ENCODE data around the gene APOB.

Gene APOB

DNA sequence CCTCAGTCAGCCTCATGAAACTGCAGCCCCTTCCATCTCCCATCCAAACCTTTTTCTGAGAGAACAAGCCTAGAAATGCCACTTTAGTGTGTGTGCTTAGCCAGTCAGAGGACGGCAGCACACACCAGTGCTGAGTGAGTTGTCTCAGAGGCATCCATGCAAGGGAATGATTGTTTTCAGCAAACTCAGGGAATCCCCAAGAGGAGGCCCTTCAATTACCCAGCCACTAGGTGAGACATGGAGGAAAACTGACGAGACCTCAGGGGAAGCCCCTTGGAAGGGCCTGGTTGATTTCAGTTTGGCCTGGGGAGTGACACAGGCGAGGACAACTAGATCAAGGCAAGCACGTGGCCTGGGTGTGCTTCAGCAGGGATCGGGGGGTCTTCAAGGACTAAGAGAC lies 49.7 kb downstream of the APOB start:
- TF ChIP-seq TAF1 (IDR thresholded peaks at IDR 0.05; ENCODE audit: borderline replicate concordance, insufficient read depth, low read length) (no peak), POLR2AphosphoS5 (IDR thresholded peaks at IDR 0.05; ENCODE audit: low read depth, low read length) (no peak), FOXP2 (optimal IDR thresholded peaks at IDR 0.05; ENCODE audit: borderline replicate concordance, extremely low read depth, extremely low read length, insufficient read depth) (no peak), SIN3A (IDR thresholded peaks at IDR 0.05; ENCODE audit: borderline replicate concordance, insufficient read depth, low read length) (no peak)
- TF ChIP-seq, protein P1, sequence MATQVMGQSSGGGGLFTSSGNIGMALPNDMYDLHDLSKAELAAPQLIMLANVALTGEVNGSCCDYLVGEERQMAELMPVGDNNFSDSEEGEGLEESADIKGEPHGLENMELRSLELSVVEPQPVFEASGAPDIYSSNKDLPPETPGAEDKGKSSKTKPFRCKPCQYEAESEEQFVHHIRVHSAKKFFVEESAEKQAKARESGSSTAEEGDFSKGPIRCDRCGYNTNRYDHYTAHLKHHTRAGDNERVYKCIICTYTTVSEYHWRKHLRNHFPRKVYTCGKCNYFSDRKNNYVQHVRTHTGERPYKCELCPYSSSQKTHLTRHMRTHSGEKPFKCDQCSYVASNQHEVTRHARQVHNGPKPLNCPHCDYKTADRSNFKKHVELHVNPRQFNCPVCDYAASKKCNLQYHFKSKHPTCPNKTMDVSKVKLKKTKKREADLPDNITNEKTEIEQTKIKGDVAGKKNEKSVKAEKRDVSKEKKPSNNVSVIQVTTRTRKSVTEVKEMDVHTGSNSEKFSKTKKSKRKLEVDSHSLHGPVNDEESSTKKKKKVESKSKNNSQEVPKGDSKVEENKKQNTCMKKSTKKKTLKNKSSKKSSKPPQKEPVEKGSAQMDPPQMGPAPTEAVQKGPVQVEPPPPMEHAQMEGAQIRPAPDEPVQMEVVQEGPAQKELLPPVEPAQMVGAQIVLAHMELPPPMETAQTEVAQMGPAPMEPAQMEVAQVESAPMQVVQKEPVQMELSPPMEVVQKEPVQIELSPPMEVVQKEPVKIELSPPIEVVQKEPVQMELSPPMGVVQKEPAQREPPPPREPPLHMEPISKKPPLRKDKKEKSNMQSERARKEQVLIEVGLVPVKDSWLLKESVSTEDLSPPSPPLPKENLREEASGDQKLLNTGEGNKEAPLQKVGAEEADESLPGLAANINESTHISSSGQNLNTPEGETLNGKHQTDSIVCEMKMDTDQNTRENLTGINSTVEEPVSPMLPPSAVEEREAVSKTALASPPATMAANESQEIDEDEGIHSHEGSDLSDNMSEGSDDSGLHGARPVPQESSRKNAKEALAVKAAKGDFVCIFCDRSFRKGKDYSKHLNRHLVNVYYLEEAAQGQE (IDR thresholded peaks at IDR 0.05; ENCODE audit: insufficient read depth in 1 of 2, low read depth in 2 of 2, low read length in 2 of 2) = no peak

DNA sequence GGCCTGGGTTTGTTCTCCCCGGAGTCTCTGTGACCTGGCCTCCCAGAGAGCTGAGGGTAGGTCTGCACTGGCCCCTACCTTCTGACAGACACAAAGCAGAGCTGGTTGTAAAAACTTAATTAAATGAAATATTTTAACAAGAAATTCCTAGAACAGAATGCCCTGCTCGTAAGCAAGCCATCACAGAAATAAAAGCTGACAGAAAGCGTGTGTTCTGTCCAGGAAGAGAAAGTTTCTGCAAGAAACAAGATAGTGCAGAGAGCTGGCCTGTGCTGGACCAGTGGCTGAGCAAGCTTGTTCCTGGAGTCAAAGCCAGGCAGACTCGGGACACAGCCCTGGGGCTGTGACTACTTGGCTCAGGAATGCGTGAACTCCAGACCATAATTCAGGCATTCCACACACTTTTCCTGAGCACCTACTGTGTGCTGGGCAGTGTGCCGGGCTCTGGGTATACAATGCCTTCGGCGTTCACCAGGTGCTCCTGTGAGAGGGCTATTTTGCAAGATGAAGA lies 51.6 kb downstream of the APOB start:
- no peak for TF ChIP-seq TAF1 (IDR thresholded peaks at IDR 0.05; ENCODE audit: borderline replicate concordance, insufficient read depth, low read length)
- TF ChIP-seq SIN3A (IDR thresholded peaks at IDR 0.05; ENCODE audit: borderline replicate concordance, insufficient read depth, low read length) = no peak
- no peak for TF ChIP-seq FOXP2 (optimal IDR thresholded peaks at IDR 0.05; ENCODE audit: borderline replicate concordance, extremely low read depth, extremely low read length, insufficient read depth)
- no peak for TF ChIP-seq POLR2AphosphoS5 (IDR thresholded peaks at IDR 0.05; ENCODE audit: low read depth, low read length)
- TF ChIP-seq, protein P1 (IDR thresholded peaks at IDR 0.05; ENCODE audit: insufficient read depth in 1 of 2, low read depth in 2 of 2, low read length in 2 of 2) = no peak

DNA sequence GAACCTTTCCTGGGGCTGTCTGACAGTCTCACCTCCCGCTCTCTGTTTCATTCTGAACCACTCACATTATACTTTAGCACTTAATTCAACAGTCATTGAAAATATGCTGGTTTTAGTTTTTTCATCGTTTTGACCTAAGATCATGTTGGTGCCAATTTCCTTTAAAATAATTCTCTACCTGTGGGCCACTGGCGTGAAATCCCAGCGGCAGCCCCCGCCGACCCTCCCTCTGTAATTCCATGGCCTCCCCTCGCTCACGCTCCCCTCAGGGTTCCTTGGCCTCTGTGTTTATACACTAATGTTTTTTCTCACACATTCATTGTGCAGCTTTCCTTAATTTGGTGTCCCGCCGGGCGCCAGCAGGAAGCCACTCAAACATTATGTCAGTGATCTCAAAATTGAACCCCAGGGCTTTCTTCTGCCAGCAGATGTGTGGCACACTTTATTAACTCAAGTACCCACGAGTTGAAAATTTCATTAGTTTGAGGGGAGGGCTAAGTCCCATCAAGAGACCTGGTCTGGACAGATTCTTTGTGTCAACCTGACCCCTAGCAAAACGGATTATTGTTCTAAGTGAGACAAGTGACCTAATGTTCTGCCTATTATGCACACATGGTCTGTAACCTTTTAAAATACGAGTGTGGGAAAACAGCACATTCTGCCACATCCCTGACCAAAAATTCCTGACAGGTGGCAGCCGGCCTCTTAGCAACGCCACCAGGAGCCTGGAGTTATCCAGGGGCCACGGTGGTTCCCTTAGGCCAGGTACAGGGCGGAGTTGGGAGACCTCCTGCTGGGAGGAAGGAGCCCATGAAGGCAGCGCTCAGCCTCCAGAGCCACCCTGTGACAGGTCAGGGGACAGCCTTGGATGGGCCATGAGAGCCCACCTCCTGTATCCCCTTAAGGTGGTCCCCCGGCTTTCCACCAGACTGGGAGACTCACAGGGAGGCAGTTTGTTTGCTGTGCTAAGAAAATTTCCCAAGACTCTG lies 53.1 kb downstream of the APOB start:
- TF ChIP-seq, protein P1 (IDR thresholded peaks at IDR 0.05; ENCODE audit: insufficient read depth in 1 of 2, low read depth in 2 of 2, low read length in 2 of 2) = no peak
- TF ChIP-seq FOXP2 (optimal IDR thresholded peaks at IDR 0.05; ENCODE audit: borderline replicate concordance, extremely low read depth, extremely low read length, insufficient read depth) (no peak), SIN3A (IDR thresholded peaks at IDR 0.05; ENCODE audit: borderline replicate concordance, insufficient read depth, low read length) (no peak), POLR2AphosphoS5 (IDR thresholded peaks at IDR 0.05; ENCODE audit: low read depth, low read length) (no peak), TAF1 (IDR thresholded peaks at IDR 0.05; ENCODE audit: borderline replicate concordance, insufficient read depth, low read length) (no peak)

DNA sequence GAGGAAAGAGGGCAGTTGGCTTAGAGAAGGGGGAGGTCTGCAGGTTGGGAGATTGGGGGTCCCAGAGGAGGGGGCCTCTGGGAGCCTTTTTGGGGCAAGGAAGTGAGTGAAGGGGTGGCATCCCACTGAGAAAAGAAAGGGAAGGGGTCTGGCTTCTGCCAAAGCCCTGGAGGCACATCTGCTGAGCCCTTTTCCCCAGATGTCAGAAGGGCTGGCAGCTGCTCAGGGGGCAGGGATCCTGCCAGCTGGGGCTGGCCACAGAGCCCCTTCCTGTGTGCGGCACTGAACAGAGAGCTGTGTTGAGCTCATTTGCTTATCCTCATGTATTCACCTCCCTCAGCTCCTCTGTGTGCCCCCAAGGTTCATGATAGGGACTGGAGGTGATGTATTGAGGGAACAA lies 54.5 kb downstream of the APOB start:
- TF ChIP-seq TAF1 (IDR thresholded peaks at IDR 0.05; ENCODE audit: borderline replicate concordance, insufficient read depth, low read length) (no peak), POLR2AphosphoS5 (IDR thresholded peaks at IDR 0.05; ENCODE audit: low read depth, low read length) (no peak), SIN3A (IDR thresholded peaks at IDR 0.05; ENCODE audit: borderline replicate concordance, insufficient read depth, low read length) (no peak), FOXP2 (optimal IDR thresholded peaks at IDR 0.05; ENCODE audit: borderline replicate concordance, extremely low read depth, extremely low read length, insufficient read depth) (no peak)
- TF ChIP-seq, protein P1 (IDR thresholded peaks at IDR 0.05; ENCODE audit: insufficient read depth in 1 of 2, low read depth in 2 of 2, low read length in 2 of 2) = no peak
